Fibroblast of pulmonary artery (primary cell): ENCODE results near the gene FNDC1.

Experiments used
- DNase-seq: peaks from one replicate; pipeline ENCODE4 v3.0.0-alpha.2; 2010; ENCODE audit warnings: low read depth
- H3K4me3 ChIP-seq: replicated peaks from 2 replicates; pipeline ENCODE4 v1.5.1; 2011; ENCODE audit warnings: low read depth, mild to moderate bottlenecking, control low read depth, low read length, moderate library complexity
- CTCF ChIP-seq: IDR thresholded peaks from 2 replicates; pipeline ENCODE4 v1.5.1; 2011; ENCODE audit warnings: mild to moderate bottlenecking, control low read depth, low read length, inconsistent platforms; ENCODE audit errors: missing control alignments

The FNDC1 gene

GRCh38 chr6:159232106-159232645, 63.0 kb downstream of the FNDC1 start:
- H3K4me3 ChIP-seq, result no peak overlapping the region
- no peak for DNase-seq
- no peak for TF ChIP-seq CTCF

- no peak overlapping the region for H3K4me3 ChIP-seq
Measured at GRCh38 chr6:159232751-159233150, 63.6 kb downstream of the FNDC1 start.

DNA sequence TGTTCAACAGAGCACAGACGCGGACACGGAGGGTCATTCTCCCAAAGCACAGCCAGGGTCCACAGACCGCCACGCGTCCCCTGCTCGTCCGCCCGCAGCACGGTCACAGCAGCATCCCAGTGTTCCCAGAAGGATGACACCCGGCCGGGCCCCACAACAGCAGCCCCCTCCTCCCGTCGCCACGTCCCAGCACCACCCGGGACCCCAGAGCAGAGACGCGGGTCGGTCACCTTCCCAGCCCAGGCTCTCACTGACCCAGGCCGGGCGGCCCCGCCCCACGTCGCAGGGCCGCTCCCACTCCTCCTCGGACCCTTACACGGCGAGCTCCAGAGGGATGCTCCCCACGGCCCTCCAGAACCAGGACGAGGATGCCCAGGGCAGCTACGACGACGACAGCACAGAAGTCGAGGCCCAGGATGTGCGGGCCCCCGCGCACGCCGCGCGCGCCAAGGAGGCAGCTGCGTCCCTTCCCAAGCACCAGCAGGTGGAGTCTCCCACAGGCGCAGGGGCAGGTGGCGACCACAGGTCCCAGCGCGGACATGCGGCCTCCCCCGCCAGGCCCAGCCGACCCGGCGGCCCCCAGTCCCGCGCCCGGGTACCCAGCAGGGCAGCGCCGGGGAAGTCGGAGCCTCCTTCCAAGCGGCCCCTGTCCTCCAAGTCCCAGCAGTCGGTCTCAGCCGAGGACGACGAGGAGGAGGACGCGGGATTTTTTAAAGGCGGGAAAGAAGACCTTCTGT, 64.3 kb downstream of the FNDC1 start:
- H3K4me3 ChIP-seq, result no peak overlapping the region
- TF ChIP-seq CTCF, result no peak
- no peak for DNase-seq

More at GRCh38 chr6:159232751-159233150, 63.6 kb downstream of the FNDC1 start:
- no peak for DNase-seq
- TF ChIP-seq CTCF, result no peak

DNA sequence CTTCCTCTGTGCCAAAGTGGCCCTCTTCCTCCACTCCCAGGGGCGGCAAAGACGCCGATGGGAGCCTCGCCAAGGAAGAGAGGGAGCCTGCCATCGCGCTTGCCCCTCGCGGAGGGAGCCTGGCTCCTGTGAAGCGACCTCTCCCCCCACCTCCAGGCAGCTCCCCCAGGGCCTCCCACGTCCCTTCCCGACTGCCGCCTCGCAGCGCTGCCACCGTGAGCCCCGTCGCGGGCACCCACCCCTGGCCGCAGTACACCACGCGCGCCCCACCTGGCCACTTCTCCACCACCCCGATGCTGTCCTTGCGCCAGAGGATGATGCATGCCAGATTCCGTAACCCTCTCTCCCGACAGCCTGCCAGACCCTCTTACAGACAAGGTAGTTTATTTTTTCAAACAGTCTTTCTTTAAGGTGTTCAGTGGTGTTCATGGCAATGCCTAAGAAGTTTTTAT, 64.9 kb downstream of the FNDC1 start:
- DNase-seq, result no peak
- TF ChIP-seq CTCF, result no peak
- no peak overlapping the region for H3K4me3 ChIP-seq

GRCh38 chr6:159238920-159239558, 69.8 kb downstream of the FNDC1 start:
- no peak for DNase-seq
- TF ChIP-seq CTCF, result no peak
- H3K4me3 ChIP-seq, result no peak overlapping the region

DNA sequence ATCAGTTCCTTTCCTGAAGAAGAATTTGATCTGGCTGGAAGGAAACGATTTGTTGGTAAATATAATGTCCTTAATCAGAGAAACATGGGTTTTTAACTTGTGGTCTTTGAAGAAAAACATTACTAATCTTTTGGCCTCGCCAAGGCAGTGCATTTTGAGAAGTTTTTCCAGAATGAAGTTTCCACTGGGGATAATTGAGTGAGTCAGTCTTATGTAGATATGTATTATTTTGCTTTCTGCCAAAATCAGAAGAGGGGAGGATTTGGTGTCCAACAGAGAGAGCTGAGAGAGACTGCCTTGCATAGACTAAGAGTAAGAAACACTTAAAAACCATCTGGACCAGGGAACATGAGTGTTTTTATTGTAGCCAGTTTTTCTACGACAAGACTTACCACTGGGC, 79.9 kb downstream of the FNDC1 start:
- no peak for TF ChIP-seq CTCF
- peak; percentile 10 for DNase-seq

More for the DNA sequence above, 79.9 kb downstream of the FNDC1 start:
- no peak overlapping the region for H3K4me3 ChIP-seq
